ENCODE results near the gene CUZD1.

CUZD1 gene

DNA sequence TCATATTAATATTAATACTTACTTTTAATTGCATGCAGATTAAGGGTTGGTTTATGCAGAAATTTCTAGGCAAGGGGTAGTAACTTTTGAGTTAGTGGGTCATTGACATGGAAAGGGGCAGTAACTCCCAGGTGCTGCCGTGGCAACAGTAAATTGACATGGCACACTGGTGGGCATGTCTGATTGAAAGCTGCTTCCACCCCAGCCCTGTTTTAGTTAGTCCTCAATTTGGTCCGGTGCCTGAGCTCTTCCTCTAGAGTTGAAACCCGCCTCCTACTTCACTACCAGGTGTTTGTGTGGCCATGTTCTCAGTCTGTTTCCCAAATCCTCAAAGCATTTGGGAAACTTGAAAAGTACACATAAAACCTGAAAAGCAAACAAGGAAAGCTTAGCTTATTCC lies 18.4 kb downstream of the CUZD1 start:
- TF ChIP-seq, protein P1, sequence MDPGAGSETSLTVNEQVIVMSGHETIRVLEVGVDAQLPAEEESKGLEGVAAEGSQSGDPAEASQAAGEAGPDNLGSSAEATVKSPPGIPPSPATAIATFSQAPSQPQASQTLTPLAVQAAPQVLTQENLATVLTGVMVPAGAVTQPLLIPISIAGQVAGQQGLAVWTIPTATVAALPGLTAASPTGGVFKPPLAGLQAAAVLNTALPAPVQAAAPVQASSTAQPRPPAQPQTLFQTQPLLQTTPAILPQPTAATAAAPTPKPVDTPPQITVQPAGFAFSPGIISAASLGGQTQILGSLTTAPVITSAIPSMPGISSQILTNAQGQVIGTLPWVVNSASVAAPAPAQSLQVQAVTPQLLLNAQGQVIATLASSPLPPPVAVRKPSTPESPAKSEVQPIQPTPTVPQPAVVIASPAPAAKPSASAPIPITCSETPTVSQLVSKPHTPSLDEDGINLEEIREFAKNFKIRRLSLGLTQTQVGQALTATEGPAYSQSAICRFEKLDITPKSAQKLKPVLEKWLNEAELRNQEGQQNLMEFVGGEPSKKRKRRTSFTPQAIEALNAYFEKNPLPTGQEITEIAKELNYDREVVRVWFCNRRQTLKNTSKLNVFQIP (CRISPR knock-in tag; IDR thresholded peaks at IDR 0.05; ENCODE audit: borderline replicate concordance, low read depth): no peak
- no peak for TF ChIP-seq ZFP3 (CRISPR knock-in tag; IDR thresholded peaks at IDR 0.05)
- TF ChIP-seq ZNF565 (CRISPR knock-in tag; conservative IDR thresholded peaks at IDR 0.05; ENCODE audit: low read depth): no peak
- no peak for TF ChIP-seq OSR1 (CRISPR knock-in tag; IDR thresholded peaks at IDR 0.05)
- TF ChIP-seq TCF4 (CRISPR knock-in tag; IDR thresholded peaks at IDR 0.05; ENCODE audit: borderline replicate concordance): no peak
- TF ChIP-seq ESRRG (CRISPR knock-in tag; IDR thresholded peaks at IDR 0.05): no peak
- no peak for TF ChIP-seq BACH2 (CRISPR knock-in tag; IDR thresholded peaks at IDR 0.05; ENCODE audit: borderline replicate concordance)
- TF ChIP-seq, protein P2, sequence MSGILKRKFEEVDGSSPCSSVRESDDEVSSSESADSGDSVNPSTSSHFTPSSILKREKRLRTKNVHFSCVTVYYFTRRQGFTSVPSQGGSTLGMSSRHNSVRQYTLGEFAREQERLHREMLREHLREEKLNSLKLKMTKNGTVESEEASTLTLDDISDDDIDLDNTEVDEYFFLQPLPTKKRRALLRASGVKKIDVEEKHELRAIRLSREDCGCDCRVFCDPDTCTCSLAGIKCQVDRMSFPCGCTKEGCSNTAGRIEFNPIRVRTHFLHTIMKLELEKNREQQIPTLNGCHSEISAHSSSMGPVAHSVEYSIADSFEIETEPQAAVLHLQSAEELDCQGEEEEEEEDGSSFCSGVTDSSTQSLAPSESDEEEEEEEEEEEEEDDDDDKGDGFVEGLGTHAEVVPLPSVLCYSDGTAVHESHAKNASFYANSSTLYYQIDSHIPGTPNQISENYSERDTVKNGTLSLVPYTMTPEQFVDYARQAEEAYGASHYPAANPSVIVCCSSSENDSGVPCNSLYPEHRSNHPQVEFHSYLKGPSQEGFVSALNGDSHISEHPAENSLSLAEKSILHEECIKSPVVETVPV (CRISPR knock-in tag; IDR thresholded peaks at IDR 0.05): no peak
- no peak for TF ChIP-seq RARB (CRISPR knock-in tag; IDR thresholded peaks at IDR 0.05)
- TF ChIP-seq TOX (CRISPR knock-in tag; IDR thresholded peaks at IDR 0.05; ENCODE audit: borderline replicate concordance): no peak
- TF ChIP-seq PPARA (CRISPR knock-in tag; IDR thresholded peaks at IDR 0.05; ENCODE audit: borderline replicate concordance): no peak
- no peak for TF ChIP-seq GLIS3 (CRISPR knock-in tag; IDR thresholded peaks at IDR 0.05)
- no peak for TF ChIP-seq CSDC2 (CRISPR knock-in tag; IDR thresholded peaks at IDR 0.05)
- no peak for TF ChIP-seq ZFP30 (CRISPR knock-in tag; IDR thresholded peaks at IDR 0.05)
- no peak for TF ChIP-seq ZC3H10 (CRISPR knock-in tag; IDR thresholded peaks at IDR 0.05)
- ATAC-seq: no peak

- no peak for TF ChIP-seq CREB5 (CRISPR knock-in tag; IDR thresholded peaks at IDR 0.05; ENCODE audit: low read depth)
- TF ChIP-seq ZFP30 (CRISPR knock-in tag; IDR thresholded peaks at IDR 0.05): no peak
- no peak for TF ChIP-seq TOX (CRISPR knock-in tag; IDR thresholded peaks at IDR 0.05; ENCODE audit: borderline replicate concordance)
- no peak for TF ChIP-seq BACH2 (CRISPR knock-in tag; IDR thresholded peaks at IDR 0.05; ENCODE audit: borderline replicate concordance)
- TF ChIP-seq CSDC2 (CRISPR knock-in tag; IDR thresholded peaks at IDR 0.05): no peak
- TF ChIP-seq ISL1 (CRISPR knock-in tag; IDR thresholded peaks at IDR 0.05): no peak
- no peak for TF ChIP-seq ARNTL (CRISPR knock-in tag; IDR thresholded peaks at IDR 0.05; ENCODE audit: borderline replicate concordance, low read depth)
- TF ChIP-seq, protein P3, sequence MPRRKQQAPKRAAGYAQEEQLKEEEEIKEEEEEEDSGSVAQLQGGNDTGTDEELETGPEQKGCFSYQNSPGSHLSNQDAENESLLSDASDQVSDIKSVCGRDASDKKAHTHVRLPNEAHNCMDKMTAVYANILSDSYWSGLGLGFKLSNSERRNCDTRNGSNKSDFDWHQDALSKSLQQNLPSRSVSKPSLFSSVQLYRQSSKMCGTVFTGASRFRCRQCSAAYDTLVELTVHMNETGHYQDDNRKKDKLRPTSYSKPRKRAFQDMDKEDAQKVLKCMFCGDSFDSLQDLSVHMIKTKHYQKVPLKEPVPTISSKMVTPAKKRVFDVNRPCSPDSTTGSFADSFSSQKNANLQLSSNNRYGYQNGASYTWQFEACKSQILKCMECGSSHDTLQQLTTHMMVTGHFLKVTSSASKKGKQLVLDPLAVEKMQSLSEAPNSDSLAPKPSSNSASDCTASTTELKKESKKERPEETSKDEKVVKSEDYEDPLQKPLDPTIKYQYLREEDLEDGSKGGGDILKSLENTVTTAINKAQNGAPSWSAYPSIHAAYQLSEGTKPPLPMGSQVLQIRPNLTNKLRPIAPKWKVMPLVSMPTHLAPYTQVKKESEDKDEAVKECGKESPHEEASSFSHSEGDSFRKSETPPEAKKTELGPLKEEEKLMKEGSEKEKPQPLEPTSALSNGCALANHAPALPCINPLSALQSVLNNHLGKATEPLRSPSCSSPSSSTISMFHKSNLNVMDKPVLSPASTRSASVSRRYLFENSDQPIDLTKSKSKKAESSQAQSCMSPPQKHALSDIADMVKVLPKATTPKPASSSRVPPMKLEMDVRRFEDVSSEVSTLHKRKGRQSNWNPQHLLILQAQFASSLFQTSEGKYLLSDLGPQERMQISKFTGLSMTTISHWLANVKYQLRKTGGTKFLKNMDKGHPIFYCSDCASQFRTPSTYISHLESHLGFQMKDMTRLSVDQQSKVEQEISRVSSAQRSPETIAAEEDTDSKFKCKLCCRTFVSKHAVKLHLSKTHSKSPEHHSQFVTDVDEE (CRISPR knock-in tag; IDR thresholded peaks at IDR 0.05): no peak
- no peak for ATAC-seq
Measured at GRCh38 chr10:122822973-122823690, 22.5 kb downstream of the CUZD1 start.

GRCh38 chr10:122821808-122822207 lies 23.8 kb downstream of the CUZD1 start:
- ATAC-seq: no peak
- TF ChIP-seq, protein P4, sequence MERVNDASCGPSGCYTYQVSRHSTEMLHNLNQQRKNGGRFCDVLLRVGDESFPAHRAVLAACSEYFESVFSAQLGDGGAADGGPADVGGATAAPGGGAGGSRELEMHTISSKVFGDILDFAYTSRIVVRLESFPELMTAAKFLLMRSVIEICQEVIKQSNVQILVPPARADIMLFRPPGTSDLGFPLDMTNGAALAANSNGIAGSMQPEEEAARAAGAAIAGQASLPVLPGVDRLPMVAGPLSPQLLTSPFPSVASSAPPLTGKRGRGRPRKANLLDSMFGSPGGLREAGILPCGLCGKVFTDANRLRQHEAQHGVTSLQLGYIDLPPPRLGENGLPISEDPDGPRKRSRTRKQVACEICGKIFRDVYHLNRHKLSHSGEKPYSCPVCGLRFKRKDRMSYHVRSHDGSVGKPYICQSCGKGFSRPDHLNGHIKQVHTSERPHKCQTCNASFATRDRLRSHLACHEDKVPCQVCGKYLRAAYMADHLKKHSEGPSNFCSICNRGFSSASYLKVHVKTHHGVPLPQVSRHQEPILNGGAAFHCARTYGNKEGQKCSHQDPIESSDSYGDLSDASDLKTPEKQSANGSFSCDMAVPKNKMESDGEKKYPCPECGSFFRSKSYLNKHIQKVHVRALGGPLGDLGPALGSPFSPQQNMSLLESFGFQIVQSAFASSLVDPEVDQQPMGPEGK (CRISPR knock-in tag; IDR thresholded peaks at IDR 0.05; ENCODE audit: borderline replicate concordance): no peak
- no peak for TF ChIP-seq BACH2 (CRISPR knock-in tag; IDR thresholded peaks at IDR 0.05; ENCODE audit: borderline replicate concordance)
- no peak for TF ChIP-seq CSDC2 (CRISPR knock-in tag; IDR thresholded peaks at IDR 0.05)
- TF ChIP-seq ZFP30 (CRISPR knock-in tag; IDR thresholded peaks at IDR 0.05): no peak
- TF ChIP-seq, protein P2 (CRISPR knock-in tag; IDR thresholded peaks at IDR 0.05): no peak
- TF ChIP-seq, protein P1 (CRISPR knock-in tag; IDR thresholded peaks at IDR 0.05; ENCODE audit: borderline replicate concordance, low read depth): no peak
- no peak for TF ChIP-seq ZNF8 (CRISPR knock-in tag; IDR thresholded peaks at IDR 0.05)
- no peak for TF ChIP-seq SNAI2 (CRISPR knock-in tag; IDR thresholded peaks at IDR 0.05)
- no peak for TF ChIP-seq CREB5 (CRISPR knock-in tag; IDR thresholded peaks at IDR 0.05; ENCODE audit: low read depth)
- TF ChIP-seq ZC3H10 (CRISPR knock-in tag; IDR thresholded peaks at IDR 0.05): no peak
- no peak for TF ChIP-seq ZNF565 (CRISPR knock-in tag; conservative IDR thresholded peaks at IDR 0.05; ENCODE audit: low read depth)
- TF ChIP-seq GLIS3 (CRISPR knock-in tag; IDR thresholded peaks at IDR 0.05): no peak
- TF ChIP-seq TOX (CRISPR knock-in tag; IDR thresholded peaks at IDR 0.05; ENCODE audit: borderline replicate concordance): no peak
- TF ChIP-seq ZNF70 (CRISPR knock-in tag; IDR thresholded peaks at IDR 0.05): no peak
